ENCODE data around the gene SPG11.

DNA sequence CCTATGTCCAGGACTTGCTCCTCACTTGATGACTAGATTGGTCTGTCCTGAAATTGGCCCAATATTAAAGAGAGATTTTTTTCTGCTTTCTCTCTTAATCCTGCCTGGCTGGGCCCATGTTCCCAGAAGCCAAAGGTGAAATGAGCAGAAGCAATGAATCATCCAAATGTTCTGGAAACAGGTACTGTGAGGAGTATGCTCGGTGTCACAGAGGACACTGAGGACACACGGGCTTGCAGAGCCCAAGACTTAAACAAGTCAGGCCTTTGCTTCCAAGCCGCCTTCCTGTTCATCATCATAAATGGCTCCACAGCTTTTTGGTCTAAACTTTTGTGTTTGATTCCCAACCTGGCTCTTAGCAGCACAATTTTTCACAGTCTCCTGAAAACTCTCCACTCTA lies 95.1 kb downstream of the SPG11 start:
- TF ChIP-seq EZH2phosphoT487 (IDR thresholded peaks at IDR 0.05; ENCODE audit: unreplicated experiment): no peak
- TF ChIP-seq, protein P1, sequence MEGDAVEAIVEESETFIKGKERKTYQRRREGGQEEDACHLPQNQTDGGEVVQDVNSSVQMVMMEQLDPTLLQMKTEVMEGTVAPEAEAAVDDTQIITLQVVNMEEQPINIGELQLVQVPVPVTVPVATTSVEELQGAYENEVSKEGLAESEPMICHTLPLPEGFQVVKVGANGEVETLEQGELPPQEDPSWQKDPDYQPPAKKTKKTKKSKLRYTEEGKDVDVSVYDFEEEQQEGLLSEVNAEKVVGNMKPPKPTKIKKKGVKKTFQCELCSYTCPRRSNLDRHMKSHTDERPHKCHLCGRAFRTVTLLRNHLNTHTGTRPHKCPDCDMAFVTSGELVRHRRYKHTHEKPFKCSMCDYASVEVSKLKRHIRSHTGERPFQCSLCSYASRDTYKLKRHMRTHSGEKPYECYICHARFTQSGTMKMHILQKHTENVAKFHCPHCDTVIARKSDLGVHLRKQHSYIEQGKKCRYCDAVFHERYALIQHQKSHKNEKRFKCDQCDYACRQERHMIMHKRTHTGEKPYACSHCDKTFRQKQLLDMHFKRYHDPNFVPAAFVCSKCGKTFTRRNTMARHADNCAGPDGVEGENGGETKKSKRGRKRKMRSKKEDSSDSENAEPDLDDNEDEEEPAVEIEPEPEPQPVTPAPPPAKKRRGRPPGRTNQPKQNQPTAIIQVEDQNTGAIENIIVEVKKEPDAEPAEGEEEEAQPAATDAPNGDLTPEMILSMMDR (conservative IDR thresholded peaks at IDR 0.05; ENCODE audit: low read depth in 2 of 2): no peak
- TF ChIP-seq, protein P2, sequence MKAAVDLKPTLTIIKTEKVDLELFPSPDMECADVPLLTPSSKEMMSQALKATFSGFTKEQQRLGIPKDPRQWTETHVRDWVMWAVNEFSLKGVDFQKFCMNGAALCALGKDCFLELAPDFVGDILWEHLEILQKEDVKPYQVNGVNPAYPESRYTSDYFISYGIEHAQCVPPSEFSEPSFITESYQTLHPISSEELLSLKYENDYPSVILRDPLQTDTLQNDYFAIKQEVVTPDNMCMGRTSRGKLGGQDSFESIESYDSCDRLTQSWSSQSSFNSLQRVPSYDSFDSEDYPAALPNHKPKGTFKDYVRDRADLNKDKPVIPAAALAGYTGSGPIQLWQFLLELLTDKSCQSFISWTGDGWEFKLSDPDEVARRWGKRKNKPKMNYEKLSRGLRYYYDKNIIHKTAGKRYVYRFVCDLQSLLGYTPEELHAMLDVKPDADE (IDR thresholded peaks at IDR 0.05): no peak
- TF ChIP-seq EZH2 (IDR thresholded peaks at IDR 0.05; ENCODE audit: low read depth, unreplicated experiment): no peak
- TF ChIP-seq POLR2AphosphoS5 (IDR thresholded peaks at IDR 0.05; ENCODE audit: low read depth): no peak

All from GM23338 (cell line).